Mucosa of descending colon (tissue), 3 donors: Measurements from ENCODE around the gene MYO1H. TPM values are rescaled to one million over a fixed set of nuclear protein-coding genes. Genes with fewer than 3 reads are reported as not detected.

Experiments used
- ATAC-seq: fragments of 200-7000 bp; cut with Tn5 transposase; one replicate; pipeline ENCODE4 v1.9.1; 2020; ENCODE audit warnings: mild to moderate bottlenecking, moderate library complexity
- DNase-seq, 3 donors: peaks; one replicate each; pipeline ENCODE4 v3.0.0-alpha.2; 2020
- H3K36me3 ChIP-seq: fragments of 200-600 bp; one replicate; pipeline ENCODE4 v1.8.0; 2021; ENCODE audit warnings: low read depth, mild to moderate bottlenecking
- H3K4me1 ChIP-seq: fragments of 200-600 bp; one replicate; pipeline ENCODE4 v1.8.0; 2021; ENCODE audit warnings: low read depth, mild to moderate bottlenecking
- H3K4me3 ChIP-seq: fragments of 200-600 bp; one replicate; pipeline ENCODE4 v1.8.0; 2021; ENCODE audit warnings: mild to moderate bottlenecking
- H3K9me3 ChIP-seq: fragments of 200-600 bp; one replicate; pipeline ENCODE4 v1.8.0; 2021; ENCODE audit warnings: mild to moderate bottlenecking
- CTCF ChIP-seq: fragments of 200-600 bp; IDR thresholded peaks from one replicate; pipeline ENCODE4 v1.8.0; 2022; ENCODE audit warnings: antibody characterized with exemption, mild to moderate bottlenecking
- intact Hi-C, 2 donors: fragments of 100-400 bp; cut with DNase I in 1 of 2; cut with micrococcal nuclease in 1 of 2; formaldehyde crosslinking; loops; one replicate each; pipeline versions ENCODE4 v1.11.0 to v1.11.1; 2022; cut with DNase I, micrococcal nuclease
- total RNA-seq, 3 donors: library from RNA; stranded (reverse); fragmentation: NEBNext Ultra II Directional in 2 of 3; extraction: Animal tissue kit (Norgen Biotek cat#: 25700) in 2 of 3; gene quantifications; one replicate each; pipeline versions ENCODE4 v1.2.1 to v1.2.4, GENCODE V29; 2021 to 2023
- donor health status: DM: no; HTN: no; CAD: no; lungs with moderate emphysema.
- donor health status: DM: no; HTN: no; CAD: no.
- donor health status: DM: no; HTN: yes; CAD: no.

MYO1H gene
- total RNA-seq, 3 donors from 2014 or later, result 0.41 TPM; not detected in 2

- TF ChIP-seq CTCF, result no peak
- H3K4me1 ChIP-seq, result peaks cover 13% of the 10 kb centered on the region
- ATAC-seq (no peak), DNase-seq (no peak)
- H3K4me3 ChIP-seq, result no peak overlapping the region
- intact Hi-C loops, result no loop called here
- no peaks in the 10 kb centered on the region for H3K9me3 ChIP-seq
- peaks cover 4% of the 10 kb centered on the region for H3K36me3 ChIP-seq
Measured at GRCh38 chr12:109482491-109482890, 134.8 kb downstream of the MYO1H start.

GRCh38 chr12:109482894-109483293, 135.2 kb downstream of the MYO1H start:
- intact Hi-C loops, result no loop called here
- no peak for TF ChIP-seq CTCF
- ATAC-seq (no peak), DNase-seq (no peak)
- Histone ChIP-seq H3K4me3 (no peak overlapping the region), H3K9me3 (no peaks in the 10 kb centered on the region), H3K36me3 (peaks cover 4% of the 10 kb centered on the region), H3K4me1 (peaks cover 13% of the 10 kb centered on the region)

- H3K4me3 ChIP-seq, result no peak overlapping the region
- intact Hi-C loops, result no loop called here
- TF ChIP-seq CTCF, result no peak
- H3K36me3 ChIP-seq, result peaks cover 4% of the 10 kb centered on the region
- peaks cover 9% of the 10 kb centered on the region for H3K4me1 ChIP-seq
- DNase-seq, result no peak
- H3K9me3 ChIP-seq, result no peaks in the 10 kb centered on the region
- ATAC-seq, result no peak
Measured at GRCh38 chr12:109483346-109483745, 135.6 kb downstream of the MYO1H start.

GRCh38 chr12:109485201-109485600, 137.5 kb downstream of the MYO1H start:
- DNase-seq, result no peak
- Histone ChIP-seq H3K4me1 (no peaks in the 10 kb centered on the region), H3K9me3 (no peaks in the 10 kb centered on the region), H3K4me3 (no peak overlapping the region), H3K36me3 (peaks cover 4% of the 10 kb centered on the region)
- no peak for TF ChIP-seq CTCF
- intact Hi-C loops, result no loop called here
- ATAC-seq, result no peak

GRCh38 chr12:109487181-109488050, 139.7 kb downstream of the MYO1H start:
- no peak for DNase-seq
- H3K9me3 ChIP-seq, result no peaks in the 10 kb centered on the region
- ATAC-seq, result no peak
- intact Hi-C loops, result no loop called here
- no peaks in the 10 kb centered on the region for H3K4me1 ChIP-seq
- H3K36me3 ChIP-seq, result peaks cover 4% of the 10 kb centered on the region
- no peak overlapping the region for H3K4me3 ChIP-seq
- no peak for TF ChIP-seq CTCF
